Measurements from ENCODE around the gene TSGA10.
"Not testable (repeated sequence)": the region's sequence is repeated elsewhere in the genome, so short reads cannot be mapped to it uniquely, and the experiment has no call there.

Gene TSGA10, protein sequence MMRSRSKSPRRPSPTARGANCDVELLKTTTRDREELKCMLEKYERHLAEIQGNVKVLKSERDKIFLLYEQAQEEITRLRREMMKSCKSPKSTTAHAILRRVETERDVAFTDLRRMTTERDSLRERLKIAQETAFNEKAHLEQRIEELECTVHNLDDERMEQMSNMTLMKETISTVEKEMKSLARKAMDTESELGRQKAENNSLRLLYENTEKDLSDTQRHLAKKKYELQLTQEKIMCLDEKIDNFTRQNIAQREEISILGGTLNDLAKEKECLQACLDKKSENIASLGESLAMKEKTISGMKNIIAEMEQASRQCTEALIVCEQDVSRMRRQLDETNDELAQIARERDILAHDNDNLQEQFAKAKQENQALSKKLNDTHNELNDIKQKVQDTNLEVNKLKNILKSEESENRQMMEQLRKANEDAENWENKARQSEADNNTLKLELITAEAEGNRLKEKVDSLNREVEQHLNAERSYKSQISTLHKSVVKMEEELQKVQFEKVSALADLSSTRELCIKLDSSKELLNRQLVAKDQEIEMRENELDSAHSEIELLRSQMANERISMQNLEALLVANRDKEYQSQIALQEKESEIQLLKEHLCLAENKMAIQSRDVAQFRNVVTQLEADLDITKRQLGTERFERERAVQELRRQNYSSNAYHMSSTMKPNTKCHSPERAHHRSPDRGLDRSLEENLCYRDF

DNA sequence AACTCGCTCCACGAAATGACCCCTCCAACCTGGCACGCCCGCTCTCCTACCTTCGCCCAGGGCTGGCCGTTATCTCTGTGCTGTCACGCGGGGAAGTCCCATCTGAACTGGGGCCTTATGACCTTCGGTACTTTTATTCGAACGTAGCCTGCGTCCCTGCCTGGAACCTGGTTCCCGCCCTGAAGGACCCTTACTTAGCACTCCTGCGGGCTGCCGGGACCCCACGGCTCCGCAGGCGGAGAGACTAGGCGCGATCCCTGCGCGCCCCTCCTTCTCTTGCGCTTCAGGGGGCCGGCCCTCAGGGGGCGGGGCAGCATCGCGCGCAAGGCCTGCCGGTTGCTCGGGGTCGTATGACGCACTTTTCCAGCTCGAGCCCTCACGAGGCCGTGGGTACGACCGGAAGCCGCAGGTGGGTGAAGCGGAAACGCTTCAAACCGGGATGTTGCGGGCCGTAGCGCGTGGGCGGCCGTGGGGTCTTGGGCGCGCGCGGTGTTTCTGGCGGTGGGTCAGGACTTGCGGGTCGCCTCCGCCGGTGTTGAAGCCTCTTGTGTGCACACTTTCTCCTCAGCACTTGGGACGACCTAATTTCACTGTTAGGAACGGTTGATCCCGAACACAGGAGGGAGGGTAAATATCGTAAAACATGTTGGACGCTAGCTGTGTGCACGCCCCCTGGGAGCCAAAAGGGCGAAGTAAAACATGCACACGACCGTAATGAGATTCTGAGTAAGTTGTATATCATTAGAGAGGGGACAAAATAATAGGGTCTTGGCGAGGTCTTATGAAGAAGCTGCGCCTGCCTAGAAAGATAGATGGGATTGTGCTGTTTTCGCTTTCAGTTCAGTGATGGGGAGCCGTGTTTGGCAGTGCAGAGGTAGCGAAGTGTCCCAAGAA is at the start of gene TSGA10, which contains the start of gene LIPT1:
TSS of gene TSGA10 (minus strand) at position 300 of the 894 bp plus-strand sequence. CDS start 45,503 bp downstream, outside the sequence.
TSS of gene LIPT1 (plus strand) at position 325 of the 894 bp plus-strand sequence. CDS start 6,991 bp downstream, outside the sequence.
- peak; percentile 93 for DNase-seq

DNA sequence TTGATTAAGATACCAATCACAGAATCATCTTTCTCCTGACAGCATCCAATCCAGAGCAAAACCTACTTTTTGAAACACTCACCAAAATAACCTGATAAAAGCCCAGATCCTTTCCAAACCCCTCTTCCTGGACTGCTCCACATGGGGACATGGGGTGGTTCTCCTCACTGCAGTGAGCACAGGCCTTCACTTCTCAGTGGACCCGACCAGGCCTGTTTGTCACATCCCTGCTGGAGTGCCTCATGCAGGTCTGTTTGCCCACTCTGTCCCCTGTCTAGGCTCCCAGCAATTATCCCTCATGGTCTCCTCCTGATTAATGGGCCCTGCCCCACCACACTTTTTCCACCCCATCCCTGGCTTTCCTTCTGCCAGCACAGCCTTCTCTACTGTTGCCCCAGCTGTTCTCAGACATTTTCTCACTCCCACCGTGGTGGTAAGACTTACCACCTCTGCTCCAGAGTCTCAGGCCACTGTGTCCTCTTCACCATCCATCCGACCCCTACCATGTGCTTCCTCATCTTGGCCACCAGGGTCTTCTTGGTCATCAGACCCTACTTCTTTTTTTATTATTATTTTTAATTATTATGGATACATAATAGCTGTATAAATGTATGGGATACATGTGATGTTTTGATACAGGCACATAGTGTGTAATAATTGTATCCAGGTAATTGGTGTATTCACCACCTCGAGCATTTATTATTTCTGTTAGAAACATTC is 47.4 kb upstream of the TSGA10 start:
- DNase-seq = no peak

DNA sequence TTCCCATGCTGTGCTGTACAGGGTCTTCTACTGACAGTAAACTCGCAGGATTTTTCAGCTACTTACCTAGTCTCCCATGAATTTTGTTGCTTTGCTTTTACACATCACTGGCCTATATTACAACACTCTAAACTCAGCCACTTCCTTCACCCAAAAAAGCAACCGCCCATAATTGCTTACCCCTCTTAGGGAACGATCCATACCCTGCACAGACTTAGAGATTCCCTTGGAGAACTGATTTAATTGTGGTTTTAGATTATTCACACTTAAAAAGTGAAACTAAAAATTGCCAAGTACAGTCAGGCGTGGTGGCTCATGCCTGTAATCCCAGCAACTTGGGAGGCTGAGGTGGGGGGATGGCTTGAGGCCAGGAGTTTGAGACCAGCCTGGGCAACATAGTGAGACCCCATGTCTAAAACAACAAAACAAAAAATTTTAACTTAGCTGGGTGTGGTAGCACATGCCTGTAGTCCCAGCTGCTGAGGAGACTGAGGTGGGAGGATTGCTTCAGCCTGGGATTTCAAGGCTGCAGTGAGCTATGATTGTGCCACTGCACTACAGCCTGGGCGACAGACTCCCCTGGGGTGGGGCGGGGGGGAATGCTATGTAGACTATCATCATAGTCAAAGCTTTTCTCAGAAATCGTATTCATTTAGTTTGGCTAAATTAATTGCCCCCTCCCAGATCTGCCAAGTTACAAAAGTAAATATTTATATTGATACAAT is 45.5 kb upstream of the TSGA10 start:
- no peak for DNase-seq

GRCh38 chr2:99198103-99198841 is 43.5 kb upstream of the TSGA10 start:
- no peak for DNase-seq

DNA sequence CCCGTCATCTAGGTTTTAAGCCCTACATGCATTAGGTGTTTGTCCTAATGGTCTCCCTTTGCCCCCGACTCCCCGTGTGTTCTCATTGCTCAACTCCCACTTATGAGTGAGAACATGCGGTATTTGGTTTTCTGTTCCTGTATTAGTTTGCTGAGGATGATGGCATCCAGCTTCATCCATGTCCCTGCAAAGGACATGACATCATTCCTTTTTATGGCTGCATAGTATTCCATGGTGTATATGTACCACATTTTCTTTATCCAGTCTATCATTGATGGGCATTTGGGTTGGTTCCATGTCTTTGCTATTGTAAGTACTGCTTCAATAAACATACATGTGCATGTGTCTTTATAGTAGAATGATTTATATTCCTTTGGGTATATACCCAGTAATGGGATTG is 37.6 kb upstream of the TSGA10 start:
- DNase-seq = not testable (repeated sequence)

DNA sequence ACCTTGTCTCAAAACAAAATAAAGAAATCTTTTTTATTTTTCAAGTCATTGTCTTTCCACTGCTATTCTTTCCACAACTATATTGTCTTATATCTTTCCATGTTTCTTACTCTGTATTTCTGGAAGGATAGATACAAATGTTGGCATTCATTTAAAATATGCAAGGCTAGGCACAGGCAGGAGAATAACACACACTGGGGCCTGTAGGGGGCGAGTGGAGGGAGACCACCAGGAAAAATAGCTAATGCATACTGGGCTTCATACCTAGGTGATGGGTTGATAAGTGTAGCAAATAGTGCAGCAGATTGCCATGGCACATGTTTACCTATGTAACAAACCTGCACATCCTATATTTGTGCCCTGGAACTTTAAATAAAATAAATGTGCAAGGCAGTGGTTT is 35.8 kb upstream of the TSGA10 start:
- DNase-seq = no peak

DNA sequence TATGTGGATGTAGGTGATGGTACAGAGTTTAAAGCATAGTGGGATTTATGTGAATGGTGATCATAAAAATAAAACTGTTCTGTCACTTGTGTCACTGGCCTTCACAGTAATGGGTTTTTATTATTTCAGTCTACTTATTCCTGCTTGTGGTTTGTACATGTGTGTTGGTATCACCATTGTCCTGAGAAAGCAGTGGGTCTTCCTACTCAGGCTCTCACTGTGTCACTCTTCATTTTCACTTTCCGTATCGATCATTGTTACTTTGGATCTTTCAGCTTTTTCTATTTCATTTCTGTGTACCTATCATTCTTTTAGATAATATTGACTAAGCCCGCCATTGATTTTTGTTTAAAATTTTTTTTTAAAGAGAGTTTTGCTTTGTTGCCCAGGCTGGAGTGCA is 33.6 kb upstream of the TSGA10 start:
- DNase-seq = no peak

DNA sequence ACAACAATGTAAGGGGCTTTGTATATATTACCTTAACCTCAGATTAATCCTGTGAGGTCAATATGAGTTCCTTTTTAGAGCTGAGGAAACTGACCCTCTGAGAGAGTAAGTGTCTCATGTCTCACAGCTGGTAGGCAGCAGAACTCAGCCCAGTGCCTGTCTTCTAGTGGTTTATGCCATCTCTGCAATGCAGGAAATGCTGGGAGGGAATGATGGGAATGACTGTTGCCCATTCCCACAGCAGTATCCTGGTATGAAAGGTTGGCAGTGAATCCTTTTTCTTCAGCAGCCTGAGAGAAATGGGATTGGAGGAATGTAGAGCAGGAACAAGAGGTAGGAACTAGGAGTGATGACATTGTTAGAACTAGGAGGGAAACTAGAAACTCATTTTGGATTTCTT is 32.3 kb upstream of the TSGA10 start:
- peak; percentile 28 for DNase-seq

- no peak for DNase-seq
Measured at GRCh38 chr2:99184811-99185210, 30.1 kb upstream of the TSGA10 start.

DNA sequence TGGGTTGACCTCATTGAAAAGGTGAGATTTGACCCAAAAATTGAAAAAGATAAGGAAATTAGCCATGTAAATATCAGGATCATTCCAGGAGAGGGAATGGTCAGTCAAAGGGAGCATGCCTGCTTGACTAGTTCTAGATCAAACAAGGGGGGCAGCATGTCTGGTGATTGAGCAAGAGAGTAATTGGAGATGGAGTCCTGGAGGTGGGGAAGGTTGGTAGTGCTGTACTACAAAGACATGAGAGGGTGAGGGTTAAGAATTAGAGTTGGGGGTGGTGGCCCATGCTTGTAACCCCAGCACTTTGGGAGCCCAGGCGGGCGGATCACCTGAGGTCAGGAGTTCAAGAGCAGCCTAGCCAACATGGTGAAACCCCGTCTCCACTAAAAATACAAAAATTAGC is 28.3 kb upstream of the TSGA10 start:
- no peak for DNase-seq

GRCh38 chr2:99181624-99182000 is 26.9 kb upstream of the TSGA10 start:
- DNase-seq = no peak

GRCh38 chr2:99180755-99181623 is 26.2 kb upstream of the TSGA10 start, which contains the start of the genes MITD1 and MRPL30:
Gene MITD1, minus strand, starts transcription at chr2:99181058. Its CDS starts 77 bp downstream, at chr2:99180981.
Gene MRPL30, plus strand, starts transcription at chr2:99181184. Its CDS starts 5,020 bp downstream, at chr2:99186204.
- peak; percentile 88 for DNase-seq

GRCh38 chr2:99171377-99172140 is 16.8 kb upstream of the TSGA10 start:
- DNase-seq = no peak

DNA sequence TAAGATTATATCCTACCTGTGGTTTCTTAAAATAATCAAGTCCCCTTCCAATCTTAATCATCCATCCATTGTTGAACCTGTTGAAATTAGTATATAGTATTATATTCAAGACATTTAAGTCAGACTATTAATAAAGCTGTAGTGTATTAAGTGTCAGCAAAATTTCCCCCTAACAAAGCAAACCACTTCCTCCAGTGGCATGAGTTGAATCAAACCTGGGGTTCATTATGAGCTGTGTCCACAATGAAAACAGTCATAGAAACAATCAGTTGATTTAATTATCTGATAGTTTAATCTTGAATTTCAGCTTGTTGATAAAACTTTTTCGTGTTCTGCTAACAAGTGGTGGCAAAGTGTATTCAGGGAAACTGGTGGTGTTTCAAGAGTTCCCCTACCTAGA is 14.8 kb upstream of the TSGA10 start:
- DNase-seq = no peak

- DNase-seq = no peak
Measured at GRCh38 chr2:99166218-99166617, 11.5 kb upstream of the TSGA10 start.

DNA sequence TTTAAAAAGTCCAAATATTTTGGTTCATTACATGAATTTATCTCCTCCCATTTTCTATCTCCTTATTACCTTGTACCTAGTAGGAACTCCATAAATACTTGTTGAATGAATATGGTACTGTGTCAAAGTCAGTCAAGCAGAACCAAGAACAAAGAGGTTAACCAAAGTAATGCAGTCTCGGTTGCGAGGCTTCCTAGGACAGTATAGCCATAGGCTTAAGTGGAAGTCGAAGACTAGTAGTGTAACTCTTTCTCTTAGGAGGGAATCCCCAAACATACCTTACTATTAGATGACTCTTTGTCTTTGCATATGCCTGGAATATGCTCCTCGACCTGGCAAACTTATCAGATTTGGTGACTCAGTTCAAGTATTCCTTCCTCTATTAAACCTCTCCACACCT is 4.9 kb upstream of the TSGA10 start:
- DNase-seq = no peak

- no peak for DNase-seq
Measured at GRCh38 chr2:99158599-99158998, 3.9 kb upstream of the TSGA10 start.

GRCh38 chr2:99156891-99157290 is 2.1 kb upstream of the TSGA10 start:
- no peak for DNase-seq
